Stimulated activated CD4-positive, alpha-beta T cell treated with anti-CD3 and anti-CD28 coated beads, Interleukin-15, amount 100 ng/mL, for 48 hours (primary cell): ENCODE measurements around the gene SEMG2.

ENCODE experiments used
- DNase-seq, 2 donors: peaks; one replicate each; pipeline ENCODE4 v3.0.0-alpha.2; 2020; ENCODE audit warnings: low read depth in 2 of 2

The SEMG2 gene, protein sequence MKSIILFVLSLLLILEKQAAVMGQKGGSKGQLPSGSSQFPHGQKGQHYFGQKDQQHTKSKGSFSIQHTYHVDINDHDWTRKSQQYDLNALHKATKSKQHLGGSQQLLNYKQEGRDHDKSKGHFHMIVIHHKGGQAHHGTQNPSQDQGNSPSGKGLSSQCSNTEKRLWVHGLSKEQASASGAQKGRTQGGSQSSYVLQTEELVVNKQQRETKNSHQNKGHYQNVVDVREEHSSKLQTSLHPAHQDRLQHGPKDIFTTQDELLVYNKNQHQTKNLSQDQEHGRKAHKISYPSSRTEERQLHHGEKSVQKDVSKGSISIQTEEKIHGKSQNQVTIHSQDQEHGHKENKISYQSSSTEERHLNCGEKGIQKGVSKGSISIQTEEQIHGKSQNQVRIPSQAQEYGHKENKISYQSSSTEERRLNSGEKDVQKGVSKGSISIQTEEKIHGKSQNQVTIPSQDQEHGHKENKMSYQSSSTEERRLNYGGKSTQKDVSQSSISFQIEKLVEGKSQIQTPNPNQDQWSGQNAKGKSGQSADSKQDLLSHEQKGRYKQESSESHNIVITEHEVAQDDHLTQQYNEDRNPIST

GRCh38 chr20:45221076-45221475, at the start of gene SEMG2:
SEMG2 (plus strand) TSS chr20:45221373; CDS start chr20:45221390, 17 bp downstream.
- DNase-seq, result no peak

- DNase-seq, result no peak
These were observed 47.7 kb upstream of the SEMG2 start for GRCh38 chr20:45173522-45173921.

GRCh38 chr20:45174434-45175364, 46.5 kb upstream of the SEMG2 start, which contains the start of gene PI3:
PI3 (plus strand) TSS chr20:45174902; CDS start chr20:45174923, 21 bp downstream.
- no peak for DNase-seq

DNA sequence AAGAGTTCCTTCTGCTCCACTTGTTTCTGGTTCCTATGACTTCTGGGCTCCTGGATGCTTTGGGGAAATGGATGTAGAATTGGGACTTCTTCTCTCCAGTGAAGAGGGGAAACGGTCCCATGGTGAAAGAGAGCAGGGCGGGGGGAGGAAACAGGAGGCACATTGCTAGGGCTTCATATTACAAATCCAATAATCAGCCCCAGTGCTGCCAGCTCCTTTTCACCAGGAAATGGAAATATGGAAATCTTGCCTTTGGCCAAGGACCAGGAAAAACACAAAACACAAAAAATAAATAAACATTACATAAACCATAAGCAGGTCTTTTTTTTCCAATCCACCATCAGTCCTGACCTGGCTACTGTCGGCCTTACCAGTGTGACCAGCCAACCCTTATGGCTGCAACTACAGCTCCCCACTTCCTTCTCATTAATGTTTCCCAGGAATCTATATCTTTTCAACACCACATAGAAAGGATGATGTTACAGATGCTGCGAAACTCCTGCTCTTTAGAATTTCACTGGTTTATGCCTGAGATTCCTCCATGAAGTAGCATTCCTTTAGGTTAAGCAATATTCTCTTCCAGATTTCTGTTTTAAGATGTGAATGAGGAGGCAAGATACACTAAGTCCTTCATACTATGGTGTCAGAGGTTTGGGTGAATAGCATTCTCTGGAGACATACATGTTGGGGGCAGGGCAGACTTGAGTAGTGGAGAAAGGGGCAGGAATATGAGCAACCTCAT, 44.5 kb upstream of the SEMG2 start:
- no peak for DNase-seq

DNA sequence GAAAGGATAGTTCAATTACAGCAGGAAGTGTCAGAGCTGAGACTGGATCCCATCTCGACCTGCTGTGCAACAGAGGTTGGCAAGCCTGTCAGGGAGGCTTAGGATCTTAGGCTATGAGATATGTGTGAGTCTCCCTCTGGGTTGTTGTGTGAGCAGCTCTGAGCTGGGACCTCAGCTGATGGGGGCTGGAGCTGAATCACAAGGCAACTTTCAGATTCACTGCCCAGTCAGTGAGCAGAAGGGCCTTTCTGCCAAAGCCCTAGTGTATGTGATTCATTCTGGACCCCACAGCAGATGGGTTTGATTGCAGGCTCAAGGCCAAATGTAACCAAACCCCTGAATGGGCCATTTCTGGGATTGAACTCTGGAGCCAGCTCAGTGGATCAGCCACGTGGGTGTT, 42.0 kb upstream of the SEMG2 start:
- no peak for DNase-seq

DNA sequence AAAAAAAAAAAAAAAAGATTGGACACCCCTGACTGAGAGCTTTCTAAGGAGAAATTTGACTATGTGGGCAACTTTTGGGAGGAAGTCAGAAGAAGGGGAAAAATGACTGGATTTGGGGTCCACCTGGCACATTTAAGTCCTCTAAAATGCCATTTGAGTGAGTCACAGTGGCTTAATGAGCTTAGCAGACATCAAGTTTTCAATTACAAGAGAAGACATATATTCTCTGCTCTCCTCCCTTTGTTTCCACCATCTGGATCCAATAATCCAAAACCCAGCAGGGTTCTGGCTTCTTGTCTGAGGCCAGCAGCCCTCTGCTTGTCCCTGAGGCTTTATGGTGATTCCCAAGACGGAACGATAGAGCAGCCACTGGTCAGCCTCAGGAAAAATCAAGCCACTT, 39.5 kb upstream of the SEMG2 start:
- DNase-seq, result no peak

GRCh38 chr20:45183084-45183483, 38.1 kb upstream of the SEMG2 start:
- DNase-seq, result no peak

- no peak for DNase-seq
These were observed 33.5 kb upstream of the SEMG2 start for GRCh38 chr20:45187693-45188092.

DNA sequence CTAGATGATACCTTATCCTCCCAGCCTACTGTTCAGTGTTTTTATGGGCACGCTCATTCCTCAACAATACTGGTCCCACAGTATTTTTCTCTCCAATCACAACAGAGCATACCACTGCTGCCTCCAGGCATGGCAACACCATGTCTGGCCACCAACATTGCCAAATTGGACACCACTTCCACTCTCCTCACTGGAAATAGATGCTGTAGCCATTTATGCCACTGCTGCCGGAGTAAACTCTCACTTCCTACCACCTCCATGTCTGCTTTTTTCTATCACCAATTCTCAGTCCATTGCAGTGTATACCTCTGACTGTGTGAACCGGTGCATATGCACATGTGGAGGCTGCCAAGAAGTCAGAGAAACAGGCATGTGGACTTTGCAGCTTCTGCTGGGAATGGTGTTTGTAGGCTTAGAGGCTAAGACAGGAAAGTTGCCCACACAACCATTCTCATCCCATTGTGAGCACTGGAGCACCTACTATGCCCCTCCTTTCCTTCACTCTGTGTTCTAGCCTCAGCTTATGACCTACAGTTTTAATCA, 32.0 kb upstream of the SEMG2 start:
- no peak for DNase-seq

DNA sequence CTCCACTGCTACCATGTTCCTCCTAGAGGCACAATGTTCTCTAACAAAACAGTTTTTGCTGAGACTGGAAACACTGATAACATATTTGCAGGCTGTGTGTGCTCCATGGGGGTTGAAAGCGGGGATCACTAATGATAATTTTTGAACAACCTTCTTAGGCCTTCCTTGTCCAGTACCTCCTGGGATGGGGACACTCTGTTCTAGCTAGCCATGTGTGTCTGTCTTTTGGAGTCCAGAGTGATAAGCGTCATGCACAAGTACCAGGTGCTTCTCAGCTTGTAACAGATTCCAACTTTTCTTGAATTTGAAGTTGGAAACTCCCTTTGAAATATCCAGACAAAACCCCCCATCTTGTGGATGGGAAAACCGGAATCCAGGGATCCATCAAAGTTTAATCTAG, 31.3 kb upstream of the SEMG2 start:
- DNase-seq, result no peak

GRCh38 chr20:45191926-45192325, 29.2 kb upstream of the SEMG2 start:
- DNase-seq, result no peak

GRCh38 chr20:45193331-45193730, 27.8 kb upstream of the SEMG2 start:
- no peak for DNase-seq

DNA sequence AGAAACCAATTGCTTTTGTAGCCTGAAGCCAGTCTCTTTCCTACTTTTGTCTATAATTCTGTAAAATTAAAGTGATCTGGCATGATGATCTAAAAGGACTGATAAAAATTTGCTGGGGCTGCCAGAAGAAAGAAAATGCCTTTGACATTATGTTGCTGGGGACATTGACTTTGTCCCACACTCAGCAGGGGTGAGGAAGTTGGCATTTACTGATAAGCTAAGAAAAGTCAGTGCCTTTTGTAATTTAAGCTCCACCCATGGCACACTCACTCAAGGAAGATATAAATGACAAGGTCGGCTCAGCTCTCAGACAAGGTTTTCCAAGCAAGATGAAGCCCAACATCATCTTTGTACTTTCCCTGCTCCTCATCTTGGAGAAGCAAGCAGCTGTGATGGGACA, 14.4 kb upstream of the SEMG2 start, which contains the start of gene SEMG1:
SEMG1 (plus strand) TSS at position 309 of the 400 bp plus-strand sequence; CDS start at position 330, 21 bp downstream.
- no peak for DNase-seq

- DNase-seq, result no peak
These were observed 11.2 kb upstream of the SEMG2 start for GRCh38 chr20:45209924-45210323.

- no peak for DNase-seq
These were observed 9.4 kb upstream of the SEMG2 start for GRCh38 chr20:45211569-45212474.

- no peak for DNase-seq
These were observed 8.3 kb upstream of the SEMG2 start for GRCh38 chr20:45212836-45213235.

DNA sequence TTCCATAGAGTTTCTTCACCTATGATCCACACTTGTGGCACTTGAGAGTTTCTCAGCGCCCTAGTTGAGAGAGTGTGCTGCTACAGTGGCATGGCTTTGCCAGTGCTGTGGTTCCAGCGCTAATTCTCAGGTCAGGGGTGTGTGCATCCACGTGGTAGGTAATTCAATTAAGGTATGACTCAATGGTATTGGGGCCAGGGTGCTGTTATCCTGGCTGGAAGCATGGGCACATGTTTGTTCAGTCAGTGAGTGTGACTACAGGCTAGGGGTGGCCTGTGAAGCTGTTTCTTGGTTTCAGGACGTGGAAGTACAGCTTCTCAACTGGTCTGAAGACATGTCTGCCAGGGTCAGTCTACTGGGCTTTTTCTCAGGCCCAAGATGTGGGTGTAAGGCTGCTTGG, 3.0 kb upstream of the SEMG2 start:
- no peak for DNase-seq

DNA sequence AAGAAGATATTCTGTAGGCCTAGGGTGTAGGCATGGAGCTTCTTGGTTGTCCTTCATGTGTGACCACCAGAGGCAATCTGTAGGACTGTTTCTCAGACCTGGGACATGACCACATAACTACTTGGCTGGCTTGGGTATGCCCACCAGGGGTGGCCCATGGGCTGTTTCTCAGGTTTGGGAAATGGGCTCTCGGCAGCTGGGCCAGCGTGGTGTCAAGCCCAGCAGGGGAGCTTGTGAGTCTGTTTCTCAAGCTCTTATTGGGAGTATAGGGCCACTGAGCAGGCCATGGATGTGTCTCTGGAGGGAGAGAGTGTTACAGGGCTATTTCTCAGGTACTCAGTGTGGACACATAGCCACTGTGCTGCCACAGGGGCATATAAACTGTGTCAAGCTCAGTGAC, 2.5 kb upstream of the SEMG2 start:
- no peak for DNase-seq

DNA sequence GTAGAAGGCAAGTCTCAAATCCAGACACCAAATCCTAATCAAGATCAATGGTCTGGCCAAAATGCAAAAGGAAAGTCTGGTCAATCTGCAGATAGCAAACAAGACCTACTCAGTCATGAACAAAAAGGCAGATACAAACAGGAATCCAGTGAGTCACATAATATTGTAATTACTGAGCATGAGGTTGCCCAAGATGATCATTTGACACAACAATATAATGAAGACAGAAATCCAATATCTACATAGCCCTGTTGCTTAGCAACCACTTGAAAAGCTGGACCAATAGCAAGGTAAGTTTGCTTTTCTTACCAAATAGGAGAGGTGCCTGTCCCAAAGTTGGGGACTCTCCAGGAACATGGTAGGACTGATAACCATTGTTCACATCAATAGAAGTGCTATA, 2.0 kb downstream of the SEMG2 start:
- DNase-seq, result no peak

DNA sequence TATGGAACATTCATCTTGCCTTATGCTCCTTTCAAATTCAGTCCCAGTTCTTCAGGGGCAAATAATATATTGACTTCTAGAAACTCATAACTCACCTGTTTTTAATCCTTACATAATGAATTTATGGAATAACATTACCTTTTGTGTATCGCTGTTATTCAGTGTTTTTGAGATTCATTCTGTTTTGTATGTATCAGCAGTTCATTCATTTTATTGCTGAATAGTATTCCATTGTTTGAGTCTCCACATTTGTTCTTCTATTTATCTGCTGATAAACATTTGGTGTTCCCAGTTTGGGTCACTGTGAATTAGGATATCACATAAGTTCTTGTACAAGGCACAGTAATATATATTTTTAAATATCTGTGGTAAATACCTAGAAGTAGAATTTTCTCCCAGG, 5.1 kb downstream of the SEMG2 start:
- DNase-seq, result no peak
